Keratinocyte (primary cell): Measurements from ENCODE around the gene GPS1. TPM values are rescaled to one million over a fixed set of nuclear protein-coding genes. Genes with fewer than 3 reads are reported as not detected.

ENCODE experiments used
- DNase-seq: peaks from one replicate; pipeline ENCODE4 v3.0.0-alpha.2; 2011; ENCODE audit warnings: low read depth, missing footprints, low spot score
- FAIRE-seq: peaks from 2 replicates; lab custom pipeline; 2011; peaks lifted over from hg19 to GRCh38; lab: Jason Lieb, UNC
- H2AFZ ChIP-seq: 2 replicates; pipeline ENCODE4 v1.6.0; 2012; ENCODE audit warnings: low read length, control low read depth, inconsistent platforms; ENCODE audit not compliant: control insufficient read depth
- H3K27ac ChIP-seq: 2 replicates; pipeline ENCODE4 v1.5.1; 2011; ENCODE audit warnings: low read length; ENCODE audit not compliant: control insufficient read depth, insufficient read depth
- H3K27me3 ChIP-seq: 3 replicates; pipeline ENCODE4 v1.6.0; 2011; ENCODE audit warnings: low read length; ENCODE audit not compliant: control insufficient read depth, insufficient read depth; ENCODE audit errors: extremely low read depth
- H3K36me3 ChIP-seq, 2 experiments: 2 replicates in 1 of 2; 3 replicates in 1 of 2; pipeline ENCODE4 v1.5.1; 2011; ENCODE audit warnings: low read length in 2 of 2, mild to moderate bottlenecking in 1 of 2; ENCODE audit not compliant: control insufficient read depth in 2 of 2, insufficient read depth in 2 of 2; ENCODE audit errors: extremely low read depth in 1 of 2
- H3K4me1 ChIP-seq: 3 replicates; pipeline ENCODE4 v1.5.1; 2011; ENCODE audit warnings: low read length; ENCODE audit not compliant: control insufficient read depth, insufficient read depth; ENCODE audit errors: extremely low read depth
- H3K4me2 ChIP-seq: 3 replicates; pipeline ENCODE4 v1.6.0; 2011; ENCODE audit warnings: low read depth, low read length; ENCODE audit not compliant: control insufficient read depth, insufficient read depth; ENCODE audit errors: extremely low read depth
- H3K4me3 ChIP-seq, 3 experiments: fragments of 200-600 bp in 1 of 3; sonication (generic) in 1 of 3; 2 replicates in 2 of 3; 3 replicates in 1 of 3; pipeline ENCODE4 v1.5.1; 2011 to 2016; ENCODE audit warnings: low read length in 3 of 3, mild to moderate bottlenecking in 3 of 3, control low read depth in 2 of 3, inconsistent platforms in 1 of 3, low read depth in 1 of 3, mixed read lengths in 1 of 3, mixed run types in 1 of 3, moderate library complexity in 1 of 3; ENCODE audit not compliant: control insufficient read depth in 2 of 3, insufficient read depth in 2 of 3; ENCODE audit errors: extremely low read depth in 1 of 3
- H3K79me2 ChIP-seq: 2 replicates; pipeline ENCODE4 v1.6.0; 2012; ENCODE audit warnings: low read length; ENCODE audit not compliant: control insufficient read depth, insufficient read depth
- H3K9ac ChIP-seq: 3 replicates; pipeline ENCODE4 v1.6.0; 2011; ENCODE audit warnings: low read length; ENCODE audit not compliant: control insufficient read depth, insufficient read depth; ENCODE audit errors: extremely low read depth
- H3K9me1 ChIP-seq: 3 replicates; pipeline ENCODE4 v1.6.0; 2011; ENCODE audit warnings: low read length; ENCODE audit not compliant: control insufficient read depth, insufficient read depth; ENCODE audit errors: extremely low read depth
- H3K9me3 ChIP-seq: 2 replicates; pipeline ENCODE4 v1.5.1; 2012; ENCODE audit warnings: low read depth, low read length; ENCODE audit not compliant: control insufficient read depth
- H4K20me1 ChIP-seq: 3 replicates; pipeline ENCODE4 v1.6.0; 2011; ENCODE audit warnings: low read length; ENCODE audit not compliant: control insufficient read depth, insufficient read depth; ENCODE audit errors: extremely low read depth
- EZH2 ChIP-seq: IDR thresholded peaks from one replicate; pipeline ENCODE4 v1.6.1; 2012; ENCODE audit warnings: inconsistent platforms, mild to moderate bottlenecking, low read length, moderate library complexity
- dilution Hi-C: fragments of 300-500 bp; cut with MboI; formaldehyde crosslinking; loops from one replicate; pipeline ENCODE4 v1.7.0; 2020; ENCODE audit warnings: low sequenced_read_pairs; ENCODE audit not compliant: extremely low pct_ligation_motif_present
- polyA plus RNA-seq, 5 experiments: library from polyadenylated mRNA; depleted of rRNA in 3 of 5; stranded (reverse) in 3 of 5; stranded (forward) in 1 of 5; unstranded in 1 of 5; fragments of >200 nt; gene quantifications; 1 replicate in 1 of 5; 2 replicates in 3 of 5; 3 replicates in 1 of 5; pipeline versions ENCODE4 v1.2.1 to v1.2.3, GENCODE V29; 2011 to 2012; ENCODE audit warnings: missing spikeins in 2 of 5, low read depth in 1 of 5, low replicate concordance in 1 of 5
- TF ChIP-seq, protein P1 (sequence below), 3 experiments: IDR thresholded peaks in 1 of 3; conservative IDR thresholded peaks in 1 of 3; optimal IDR thresholded peaks in 1 of 3; 2 replicates in 2 of 3; 3 replicates in 1 of 3; pipeline versions ENCODE3 to v1.5.1; 2011; ENCODE audit warnings: low read length in 3 of 3, mild to moderate bottlenecking in 3 of 3, moderate library complexity in 2 of 3, control low read depth in 1 of 3, inconsistent platforms in 1 of 3; ENCODE audit not compliant: insufficient read depth in 2 of 3; ENCODE audit errors: extremely low read depth in 1 of 3

GPS1 gene
- polyA plus RNA-seq, 1 donor (not counting 4 experiments of a cell fraction or from before 2014, with no cell fraction given): 60.4 TPM

DNA sequence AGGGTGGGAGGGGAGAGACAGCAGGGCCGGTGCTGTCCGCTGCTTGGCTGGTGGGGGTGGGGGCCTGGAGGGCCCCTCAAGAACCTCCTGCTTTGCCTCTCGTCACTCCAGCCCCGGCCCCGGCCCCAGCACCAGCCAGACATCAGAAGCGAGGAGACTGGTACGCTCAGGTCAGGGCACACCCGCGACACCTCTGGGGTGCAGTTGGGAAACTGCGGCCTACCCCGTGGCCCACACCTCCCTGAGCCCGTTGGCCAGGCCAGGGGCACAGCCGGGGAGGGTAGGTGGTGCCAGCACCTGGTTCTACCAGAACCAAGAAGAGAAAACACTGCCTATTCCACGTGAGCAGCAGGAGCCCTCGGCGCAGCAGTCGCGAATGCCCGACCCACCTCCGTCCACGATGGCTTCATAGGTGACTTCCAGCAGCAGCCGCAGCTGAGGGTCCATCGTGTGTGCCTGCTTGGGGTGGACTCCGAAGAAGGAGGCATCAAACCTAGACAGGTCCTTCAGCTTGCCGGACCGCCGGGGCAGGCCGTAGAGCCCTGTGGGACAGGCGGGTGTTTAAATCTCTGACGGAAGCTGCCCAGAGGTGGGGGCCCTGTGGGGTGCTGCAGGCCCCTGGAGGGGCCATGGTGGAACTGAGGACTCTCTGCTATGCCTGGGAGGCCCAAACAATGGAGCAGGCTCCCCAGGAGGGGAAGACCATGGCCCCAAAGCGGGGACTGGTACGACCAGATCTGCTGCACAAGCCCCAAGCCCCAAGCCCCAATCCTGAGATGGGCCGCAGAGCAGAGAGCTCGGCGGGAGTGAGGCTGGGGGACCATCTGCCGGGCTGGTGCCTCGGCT lies 43.5 kb downstream of the GPS1 start:
- no peak overlapping the region for H3K27ac ChIP-seq
- H3K9me3 ChIP-seq: no peaks in the 10 kb centered on the region
- H3K9ac ChIP-seq: no peak overlapping the region
- H3K9me1 ChIP-seq: no peaks in the 10 kb centered on the region
- H3K4me3 ChIP-seq: peak overlapping the region in 1 of 3 experiments; percentile 76
- H3K27me3 ChIP-seq: no peaks in the 10 kb centered on the region
- peaks cover 35% of the 10 kb centered on the region for H4K20me1 ChIP-seq
- peaks cover 29% of the 10 kb centered on the region in 2 experiments for H3K36me3 ChIP-seq
- H3K4me2 ChIP-seq: no peak overlapping the region
- H2AFZ ChIP-seq: no peak overlapping the region
- H3K79me2 ChIP-seq: peaks cover 62% of the 10 kb centered on the region
- FAIRE-seq: no peak
- TF ChIP-seq EZH2: no peak
- TF ChIP-seq, protein P1, sequence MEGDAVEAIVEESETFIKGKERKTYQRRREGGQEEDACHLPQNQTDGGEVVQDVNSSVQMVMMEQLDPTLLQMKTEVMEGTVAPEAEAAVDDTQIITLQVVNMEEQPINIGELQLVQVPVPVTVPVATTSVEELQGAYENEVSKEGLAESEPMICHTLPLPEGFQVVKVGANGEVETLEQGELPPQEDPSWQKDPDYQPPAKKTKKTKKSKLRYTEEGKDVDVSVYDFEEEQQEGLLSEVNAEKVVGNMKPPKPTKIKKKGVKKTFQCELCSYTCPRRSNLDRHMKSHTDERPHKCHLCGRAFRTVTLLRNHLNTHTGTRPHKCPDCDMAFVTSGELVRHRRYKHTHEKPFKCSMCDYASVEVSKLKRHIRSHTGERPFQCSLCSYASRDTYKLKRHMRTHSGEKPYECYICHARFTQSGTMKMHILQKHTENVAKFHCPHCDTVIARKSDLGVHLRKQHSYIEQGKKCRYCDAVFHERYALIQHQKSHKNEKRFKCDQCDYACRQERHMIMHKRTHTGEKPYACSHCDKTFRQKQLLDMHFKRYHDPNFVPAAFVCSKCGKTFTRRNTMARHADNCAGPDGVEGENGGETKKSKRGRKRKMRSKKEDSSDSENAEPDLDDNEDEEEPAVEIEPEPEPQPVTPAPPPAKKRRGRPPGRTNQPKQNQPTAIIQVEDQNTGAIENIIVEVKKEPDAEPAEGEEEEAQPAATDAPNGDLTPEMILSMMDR (optimal IDR thresholded peaks at IDR 0.05 in 1 of 3, IDR thresholded peaks at IDR 0.05 in 1 of 3, conservative IDR thresholded peaks at IDR 0.05 in 1 of 3; ENCODE audit: extremely low read depth in 1 of 3, insufficient read depth in 2 of 3, low read length in 3 of 3): no peak
- H3K4me1 ChIP-seq: peaks cover 26% of the 10 kb centered on the region
- dilution Hi-C loops: no loop called here
- no peak for DNase-seq

DNA sequence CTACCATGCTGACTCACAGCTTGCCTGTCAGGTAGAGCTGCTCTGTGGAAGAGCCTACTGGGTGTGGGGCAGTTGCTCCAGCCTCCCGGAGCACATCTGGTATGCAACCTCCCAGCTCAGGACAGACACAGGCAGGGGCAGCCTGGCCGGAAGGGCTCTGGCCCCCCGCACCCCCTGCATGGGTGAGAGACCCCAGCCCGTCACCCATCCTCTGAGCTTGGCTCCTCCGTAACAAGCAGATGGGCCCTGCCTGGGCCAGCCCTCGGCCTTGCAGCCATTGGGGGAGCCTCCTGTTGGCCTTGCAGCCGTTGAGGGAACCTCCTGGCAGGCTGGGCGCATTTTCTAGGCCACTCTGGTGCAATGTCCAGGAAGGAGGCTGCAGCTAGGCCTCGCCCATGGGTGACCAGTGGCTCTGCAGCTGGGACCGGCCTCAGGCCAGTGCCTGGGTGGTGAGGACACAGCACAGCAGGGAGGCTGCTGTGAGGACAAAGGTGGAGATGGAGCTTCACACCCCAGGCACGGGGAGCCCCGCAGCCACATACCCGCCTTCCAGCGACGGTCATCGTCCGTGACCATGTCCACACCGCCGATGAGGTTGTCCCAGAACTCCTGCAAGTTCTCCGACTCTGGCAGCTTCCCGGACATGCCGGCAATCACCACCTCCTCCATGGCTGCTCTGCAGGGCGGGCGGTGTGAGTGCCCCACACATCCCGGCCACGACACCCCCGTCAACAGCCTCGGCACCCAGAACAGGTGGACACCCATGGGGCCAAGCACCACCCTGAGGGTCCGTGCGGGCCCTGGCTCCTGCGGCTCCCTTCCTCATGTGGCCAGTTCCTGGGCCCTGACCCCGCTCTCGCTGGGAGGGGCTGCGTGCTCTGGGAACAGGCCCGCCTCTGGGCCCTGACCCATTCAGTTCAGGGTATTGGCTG lies 44.3 kb downstream of the GPS1 start:
- no peak for FAIRE-seq
- no peak overlapping the region for H3K27ac ChIP-seq
- peak overlapping the region; percentile 81 for H3K9ac ChIP-seq
- peak overlapping the region; percentile 93 for H3K4me2 ChIP-seq
- no peaks in the 10 kb centered on the region for H3K9me1 ChIP-seq
- peaks cover 24 to 27% of the 10 kb centered on the region in 2 experiments for H3K36me3 ChIP-seq
- peak overlapping the region; percentile 76 to 85 (median 83) for H3K4me3 ChIP-seq
- peaks cover 29% of the 10 kb centered on the region for H3K4me1 ChIP-seq
- no peak for DNase-seq
- no peak overlapping the region for H2AFZ ChIP-seq
- no peaks in the 10 kb centered on the region for H3K9me3 ChIP-seq
- no peaks in the 10 kb centered on the region for H3K27me3 ChIP-seq
- TF ChIP-seq EZH2: no peak
- TF ChIP-seq, protein P1 (optimal IDR thresholded peaks at IDR 0.05 in 1 of 3, IDR thresholded peaks at IDR 0.05 in 1 of 3, conservative IDR thresholded peaks at IDR 0.05 in 1 of 3; ENCODE audit: extremely low read depth in 1 of 3, insufficient read depth in 2 of 3, low read length in 3 of 3): no peak
- H3K79me2 ChIP-seq: peaks cover 55% of the 10 kb centered on the region
- H4K20me1 ChIP-seq: peaks cover 34% of the 10 kb centered on the region
- dilution Hi-C loops: no loop called here
